IPS-20b (cell line): ENCODE results near the gene NTRK2.

ENCODE experiments used
- H3K27ac ChIP-seq: one replicate; pipeline ENCODE4 v1.5.1; 2013; ENCODE audit warnings: low read length
- H3K27me3 ChIP-seq: 2 replicates; pipeline ENCODE4 v1.6.1; 2013; ENCODE audit warnings: mild to moderate bottlenecking, low read length, inconsistent platforms; ENCODE audit not compliant: insufficient read depth
- H3K36me3 ChIP-seq: 2 replicates; pipeline ENCODE4 v1.6.1; 2013; ENCODE audit warnings: low read depth, mild to moderate bottlenecking, inconsistent platforms, low read length, moderate library complexity; ENCODE audit not compliant: insufficient read depth
- H3K4me1 ChIP-seq: 2 replicates; pipeline ENCODE4 v1.6.1; 2013; ENCODE audit warnings: mild to moderate bottlenecking, control low read depth, inconsistent platforms, low read length, moderate library complexity; ENCODE audit not compliant: insufficient read depth
- H3K4me3 ChIP-seq: 2 replicates; pipeline ENCODE4 v1.5.1; 2013; ENCODE audit warnings: mild to moderate bottlenecking, low read length, inconsistent platforms
- H3K9ac ChIP-seq: 2 replicates; pipeline ENCODE4 v1.6.1; 2013; ENCODE audit warnings: low read depth, mild to moderate bottlenecking, inconsistent platforms, low read length, moderate library complexity
- H3K9me3 ChIP-seq: 2 replicates; pipeline ENCODE4 v1.6.1; 2013; ENCODE audit warnings: mild to moderate bottlenecking, low read depth, low read length, inconsistent platforms; ENCODE audit not compliant: insufficient read depth

NTRK2 gene

DNA sequence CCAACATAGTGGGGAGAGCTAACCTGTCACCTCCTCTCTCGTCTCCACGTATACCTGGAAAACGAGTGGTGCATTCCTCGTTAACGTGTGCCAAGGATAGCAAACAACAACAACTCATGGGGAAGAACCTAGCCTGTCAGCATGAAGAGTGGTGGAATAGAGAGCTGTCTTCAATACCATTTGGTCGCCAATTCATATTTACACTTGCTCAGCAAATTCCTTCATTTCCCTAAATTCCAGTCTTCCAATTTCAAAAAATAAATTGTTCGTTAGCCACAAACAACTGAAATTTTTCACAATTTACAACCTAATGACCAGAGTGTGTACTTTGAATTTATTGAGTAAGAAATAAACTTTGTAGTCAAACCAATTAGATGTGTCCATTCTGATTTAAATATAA is 344.8 kb downstream of the NTRK2 start:
- Histone ChIP-seq H3K4me1 (no peaks in the 10 kb centered on the region), H3K4me3 (no peak overlapping the region), H3K36me3 (no peaks in the 10 kb centered on the region), H3K9ac (no peak overlapping the region), H3K9me3 (no peaks in the 10 kb centered on the region), H3K27me3 (no peaks in the 10 kb centered on the region), H3K27ac (no peak overlapping the region)

DNA sequence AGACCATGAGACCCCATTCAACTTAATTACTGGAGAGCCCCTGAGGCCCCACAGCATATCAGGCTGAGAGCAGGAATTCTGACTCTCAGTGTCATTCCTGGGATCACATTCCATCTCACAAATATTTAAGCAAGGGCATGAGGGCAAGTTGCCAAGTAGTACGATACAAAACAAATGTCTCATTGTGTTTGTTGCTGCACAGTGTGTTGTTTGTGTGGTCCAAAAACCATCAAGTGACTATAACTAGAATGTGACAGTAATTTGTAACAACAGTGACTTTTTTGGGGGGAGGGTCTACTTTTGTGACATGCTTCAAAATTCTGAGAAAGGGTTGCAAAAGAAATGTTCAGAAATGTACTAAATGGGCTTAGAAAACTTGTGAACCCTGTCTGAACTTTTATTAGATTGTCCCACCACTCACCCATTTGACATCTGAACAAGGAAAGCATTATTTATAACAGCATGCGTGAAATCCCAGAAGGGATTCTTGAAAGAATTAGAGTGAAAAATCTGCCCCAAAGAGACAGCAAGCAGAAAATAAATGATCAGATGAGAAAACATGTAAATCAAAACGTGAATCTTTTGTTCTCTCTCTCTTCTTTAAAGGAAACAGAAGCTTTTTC is 347.0 kb downstream of the NTRK2 start:
- H3K27ac ChIP-seq, result no peak overlapping the region
- H3K36me3 ChIP-seq, result no peaks in the 10 kb centered on the region
- no peaks in the 10 kb centered on the region for H3K9me3 ChIP-seq
- H3K4me1 ChIP-seq, result no peaks in the 10 kb centered on the region
- no peak overlapping the region for H3K4me3 ChIP-seq
- no peaks in the 10 kb centered on the region for H3K27me3 ChIP-seq
- H3K9ac ChIP-seq, result no peak overlapping the region

DNA sequence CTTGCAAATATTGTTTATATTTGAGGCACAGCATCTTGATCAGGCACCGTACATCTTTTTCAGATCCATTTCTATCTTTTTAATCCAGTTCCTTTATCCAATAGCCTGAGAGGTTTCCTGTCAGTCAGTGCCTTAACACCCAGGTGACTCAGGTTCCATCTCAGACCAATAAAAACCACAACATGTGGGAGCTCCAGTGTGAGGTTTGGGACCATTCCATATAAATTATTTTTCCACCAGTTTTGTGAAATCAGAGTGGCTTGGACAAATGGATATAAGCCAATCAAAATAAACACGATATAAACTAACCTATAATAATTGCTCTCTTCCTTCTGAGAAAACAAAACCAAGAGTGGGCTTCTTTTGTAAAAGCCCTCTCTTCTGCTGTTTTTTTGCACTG is 351.3 kb downstream of the NTRK2 start:
- no peaks in the 10 kb centered on the region for H3K9me3 ChIP-seq
- H3K36me3 ChIP-seq, result no peaks in the 10 kb centered on the region
- no peak overlapping the region for H3K4me3 ChIP-seq
- H3K4me1 ChIP-seq, result no peaks in the 10 kb centered on the region
- H3K27ac ChIP-seq, result no peak overlapping the region
- H3K9ac ChIP-seq, result no peak overlapping the region
- no peaks in the 10 kb centered on the region for H3K27me3 ChIP-seq

DNA sequence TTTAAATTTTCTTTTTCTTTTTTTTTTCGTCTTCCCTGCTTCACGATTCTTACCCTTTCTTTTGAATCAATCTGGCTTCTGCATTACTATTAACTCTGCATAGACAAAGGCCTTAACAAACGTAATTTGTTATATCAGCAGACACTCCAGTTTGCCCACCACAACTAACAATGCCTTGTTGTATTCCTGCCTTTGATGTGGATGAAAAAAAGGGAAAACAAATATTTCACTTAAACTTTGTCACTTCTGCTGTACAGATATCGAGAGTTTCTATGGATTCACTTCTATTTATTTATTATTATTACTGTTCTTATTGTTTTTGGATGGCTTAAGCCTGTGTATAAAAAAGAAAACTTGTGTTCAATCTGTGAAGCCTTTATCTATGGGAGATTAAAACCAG is 352.2 kb downstream of the NTRK2 start:
- Histone ChIP-seq H3K27me3 (no peaks in the 10 kb centered on the region), H3K4me1 (no peaks in the 10 kb centered on the region)

DNA sequence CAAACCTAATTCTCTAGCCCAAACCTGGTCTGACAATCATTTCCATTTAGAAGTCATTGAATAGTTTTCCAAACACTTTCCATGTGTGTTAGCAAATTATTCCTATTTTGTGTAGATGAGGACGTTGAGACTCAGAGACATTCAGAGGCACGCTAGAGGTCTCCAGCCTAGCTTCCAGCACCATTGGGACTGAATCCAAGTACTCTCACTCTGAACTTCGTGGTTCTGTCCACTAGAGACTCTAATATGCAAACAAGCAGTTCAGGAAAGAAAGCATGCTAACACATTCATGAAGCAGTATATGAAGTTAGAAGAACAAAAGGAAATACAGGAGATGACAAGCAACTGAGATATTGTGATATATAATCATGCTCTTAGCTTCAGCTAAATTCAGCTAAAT is 354.8 kb downstream of the NTRK2 start:
- Histone ChIP-seq H3K4me1 (no peaks in the 10 kb centered on the region), H3K27ac (no peak overlapping the region), H3K4me3 (no peak overlapping the region), H3K36me3 (no peaks in the 10 kb centered on the region), H3K27me3 (no peaks in the 10 kb centered on the region), H3K9me3 (no peaks in the 10 kb centered on the region), H3K9ac (no peak overlapping the region)

More for the DNA sequence above, 352.2 kb downstream of the NTRK2 start:
- no peak overlapping the region for H3K9ac ChIP-seq
- H3K4me3 ChIP-seq, result no peak overlapping the region
- no peaks in the 10 kb centered on the region for H3K36me3 ChIP-seq
- H3K9me3 ChIP-seq, result no peaks in the 10 kb centered on the region
- no peak overlapping the region for H3K27ac ChIP-seq

DNA sequence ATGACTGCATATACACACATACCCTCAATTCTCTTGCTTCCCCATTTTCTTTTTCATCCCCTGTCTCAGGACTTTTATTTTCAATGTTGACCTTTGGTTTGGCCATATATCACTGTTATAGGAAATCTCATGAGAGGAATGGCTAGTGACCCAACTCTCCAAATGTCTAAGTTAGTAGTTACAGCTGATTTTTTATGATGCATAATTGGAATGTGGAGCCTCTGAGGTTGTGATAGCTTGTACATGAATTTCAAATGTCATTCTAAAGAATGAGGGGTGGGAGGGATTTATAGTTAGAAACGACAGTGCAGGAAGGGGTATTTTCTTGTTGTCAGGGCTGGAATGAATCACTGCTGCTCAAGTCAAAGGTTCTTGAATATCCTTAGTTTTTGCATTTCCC is 356.1 kb downstream of the NTRK2 start:
- Histone ChIP-seq H3K9ac (no peak overlapping the region), H3K9me3 (no peaks in the 10 kb centered on the region), H3K27me3 (no peaks in the 10 kb centered on the region), H3K4me3 (no peak overlapping the region), H3K27ac (no peak overlapping the region), H3K4me1 (no peaks in the 10 kb centered on the region), H3K36me3 (no peaks in the 10 kb centered on the region)

DNA sequence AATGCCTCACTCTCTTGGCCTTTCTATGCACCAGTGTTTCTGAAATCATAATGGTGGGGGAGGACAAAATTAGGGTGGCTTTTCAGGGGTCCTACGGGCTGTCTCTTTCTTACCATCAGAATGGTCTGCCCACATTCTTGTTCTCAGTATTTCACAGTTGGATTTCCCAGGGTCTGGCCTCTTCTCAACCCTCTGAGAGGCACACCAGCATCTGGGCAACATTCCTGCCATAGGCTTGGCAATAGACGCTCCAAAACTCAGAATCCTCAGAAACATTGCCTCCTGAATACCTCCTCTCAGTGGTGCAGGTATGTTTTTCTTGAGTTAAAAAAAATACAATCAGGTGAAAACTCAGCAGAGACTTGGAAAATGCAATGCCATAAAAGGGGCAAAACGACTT is 358.3 kb downstream of the NTRK2 start:
- H3K36me3 ChIP-seq, result no peaks in the 10 kb centered on the region

DNA sequence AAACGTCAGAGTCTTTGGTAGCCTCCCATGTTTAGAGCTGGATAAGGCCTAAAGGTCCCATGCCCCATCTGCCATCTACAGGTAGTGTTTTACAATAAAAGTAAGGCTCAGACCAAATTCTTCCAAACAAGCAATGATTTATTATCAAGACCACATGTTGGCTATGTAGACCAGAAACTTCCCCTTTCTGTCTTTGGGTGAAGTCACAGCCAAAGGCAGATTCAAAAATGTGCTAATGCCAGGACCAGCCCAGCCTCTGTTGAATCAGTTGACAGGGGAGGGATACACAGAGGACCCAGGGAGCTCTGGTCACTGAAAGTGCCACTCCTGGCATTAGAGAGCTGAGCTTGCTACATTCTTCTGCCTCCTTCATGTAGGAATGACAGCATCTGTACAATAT is 360.8 kb downstream of the NTRK2 start:
- no peak overlapping the region for H3K9ac ChIP-seq
- H3K36me3 ChIP-seq, result no peaks in the 10 kb centered on the region
- H3K9me3 ChIP-seq, result no peaks in the 10 kb centered on the region
- H3K4me1 ChIP-seq, result no peaks in the 10 kb centered on the region
- no peaks in the 10 kb centered on the region for H3K27me3 ChIP-seq
- H3K4me3 ChIP-seq, result no peak overlapping the region
- H3K27ac ChIP-seq, result no peak overlapping the region

More for the DNA sequence above, 358.3 kb downstream of the NTRK2 start:
- Histone ChIP-seq H3K9ac (no peak overlapping the region), H3K4me3 (no peak overlapping the region), H3K9me3 (no peaks in the 10 kb centered on the region), H3K27me3 (no peaks in the 10 kb centered on the region), H3K4me1 (no peaks in the 10 kb centered on the region), H3K27ac (no peak overlapping the region)

DNA sequence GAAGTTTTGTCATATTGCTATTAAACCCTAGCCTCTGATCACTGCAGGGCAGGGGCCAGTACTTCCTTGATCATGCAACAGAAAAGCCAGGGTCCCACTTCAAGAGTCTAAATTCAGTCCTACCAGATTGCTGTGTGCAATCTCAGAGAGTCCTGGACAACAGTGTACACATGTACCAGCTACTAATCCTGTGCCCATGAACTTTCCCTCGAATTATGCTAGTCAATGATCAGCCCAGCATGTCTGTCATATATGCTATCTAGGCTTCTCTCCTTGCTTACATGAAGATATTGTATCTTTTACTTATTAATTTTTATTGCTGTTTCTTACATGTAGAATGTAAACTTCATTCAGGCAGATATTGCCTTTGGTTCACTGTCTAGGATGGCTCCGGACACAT is 367.0 kb downstream of the NTRK2 start:
- Histone ChIP-seq H3K27me3 (no peaks in the 10 kb centered on the region), H3K27ac (no peak overlapping the region), H3K9ac (no peak overlapping the region), H3K36me3 (no peaks in the 10 kb centered on the region), H3K9me3 (no peaks in the 10 kb centered on the region), H3K4me3 (no peak overlapping the region), H3K4me1 (peaks cover 14% of the 10 kb centered on the region; the same call in 1 of the 2 replicates)

DNA sequence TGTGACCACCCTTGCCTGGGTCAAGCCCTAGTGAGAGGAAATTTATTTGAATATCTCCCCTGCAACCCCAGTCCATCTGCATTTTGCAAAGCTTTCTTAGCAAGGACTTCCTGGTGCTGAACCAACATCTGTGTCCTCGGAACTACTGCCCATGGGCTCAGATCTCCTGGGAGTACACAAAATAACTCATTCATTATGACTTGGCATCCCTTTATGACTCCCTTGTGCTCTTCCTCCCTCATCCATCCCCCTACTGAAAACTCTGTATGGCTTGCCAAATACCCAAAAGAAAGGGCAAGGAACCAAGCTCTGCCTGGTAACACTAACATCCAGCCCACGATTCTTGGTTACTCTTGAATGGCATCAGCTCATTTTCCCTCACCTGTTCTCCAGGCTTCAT is 368.5 kb downstream of the NTRK2 start:
- Histone ChIP-seq H3K9ac (no peak overlapping the region), H3K36me3 (no peaks in the 10 kb centered on the region), H3K4me1 (peaks cover 14% of the 10 kb centered on the region; the same call in 1 of the 2 replicates), H3K4me3 (no peak overlapping the region), H3K9me3 (no peaks in the 10 kb centered on the region), H3K27ac (no peak overlapping the region), H3K27me3 (no peaks in the 10 kb centered on the region)

DNA sequence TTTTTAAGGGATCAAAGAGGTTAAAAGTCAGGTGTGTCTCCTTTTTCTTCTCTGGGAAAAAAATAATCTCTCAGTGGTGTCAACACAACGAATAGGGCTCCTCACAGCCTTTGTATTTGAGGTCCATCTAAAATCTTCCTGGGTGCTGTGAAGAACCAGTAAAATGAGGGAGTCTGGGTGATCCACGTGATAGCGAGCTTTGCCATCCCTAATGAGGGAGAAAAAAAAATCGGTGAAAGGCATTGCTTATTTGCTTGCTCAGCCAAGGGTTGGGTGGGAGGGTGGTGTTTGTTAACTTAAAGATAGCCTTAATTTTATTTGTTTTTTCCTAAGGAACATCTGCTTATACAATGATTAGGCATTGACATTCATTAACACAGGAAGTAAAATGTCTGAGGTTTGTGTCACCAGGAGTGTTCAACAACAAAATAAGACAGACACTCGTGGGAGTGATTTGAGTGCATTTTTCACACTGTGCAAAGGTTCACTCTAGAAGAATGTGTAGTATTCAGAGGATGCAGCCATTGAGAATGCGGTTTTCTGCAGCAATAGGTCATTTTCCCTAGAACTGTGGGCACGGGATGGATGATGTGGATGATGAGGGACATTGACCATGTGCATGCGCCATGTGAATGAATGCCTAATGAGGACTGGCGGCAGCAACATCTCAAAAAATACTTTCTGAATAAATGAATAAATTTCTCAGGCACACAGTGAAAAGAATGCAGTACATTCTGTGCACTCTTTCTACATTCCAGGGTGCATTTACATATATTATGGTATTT is 369.5 kb downstream of the NTRK2 start:
- Histone ChIP-seq H3K27me3 (no peaks in the 10 kb centered on the region), H3K9ac (no peak overlapping the region), H3K36me3 (no peaks in the 10 kb centered on the region), H3K4me3 (no peak overlapping the region), H3K4me1 (peaks cover 14% of the 10 kb centered on the region; the same call in 1 of the 2 replicates), H3K27ac (no peak overlapping the region), H3K9me3 (no peaks in the 10 kb centered on the region)

DNA sequence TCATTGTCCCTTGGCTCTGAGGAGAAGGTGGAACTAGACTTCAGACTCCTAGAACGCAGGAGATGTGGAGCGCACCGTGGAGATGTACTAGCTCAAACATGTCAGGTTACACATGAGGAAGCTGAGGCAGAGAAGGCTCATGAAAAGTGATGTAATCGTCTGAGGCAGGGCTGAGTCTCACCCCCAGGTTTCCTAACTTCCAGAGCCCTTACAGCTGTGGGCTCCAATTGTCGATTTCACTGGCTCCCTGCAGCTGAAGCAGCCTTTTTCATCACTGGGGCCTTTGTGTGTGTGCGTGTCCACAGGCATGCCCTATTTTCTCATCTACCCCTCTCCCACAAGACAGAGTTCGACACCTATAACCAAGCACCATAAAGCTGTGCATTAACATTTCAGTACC is 370.6 kb downstream of the NTRK2 start:
- Histone ChIP-seq H3K9me3 (no peaks in the 10 kb centered on the region), H3K4me1 (peaks cover 14% of the 10 kb centered on the region; the same call in 1 of the 2 replicates), H3K27me3 (no peaks in the 10 kb centered on the region), H3K9ac (no peak overlapping the region), H3K4me3 (no peak overlapping the region), H3K36me3 (no peaks in the 10 kb centered on the region), H3K27ac (no peak overlapping the region)
